Adipocyte (in vitro differentiated cells): ENCODE data around the gene LAMB2.

Source experiments
- DNase-seq: peaks from one replicate; pipeline ENCODE4 v3.0.0-alpha.2; 2015; ENCODE audit warnings: low read depth
- H3K27me3 ChIP-seq: replicated peaks from 2 replicates; pipeline ENCODE4 v1.7.0; 2013; ENCODE audit warnings: mild to moderate bottlenecking, low read length, moderate library complexity; ENCODE audit not compliant: control insufficient read depth, insufficient read depth
- H3K36me3 ChIP-seq: 2 replicates; pipeline ENCODE4 v1.7.0; 2013; ENCODE audit warnings: low read length, mild to moderate bottlenecking, moderate library complexity; ENCODE audit not compliant: control insufficient read depth, insufficient read depth, severe bottlenecking
- H3K4me1 ChIP-seq: 2 replicates; pipeline ENCODE4 v1.7.0; 2013; ENCODE audit warnings: mild to moderate bottlenecking, low read length, moderate library complexity; ENCODE audit not compliant: control insufficient read depth, insufficient read depth
- H3K4me3 ChIP-seq: 2 replicates; pipeline ENCODE4 v1.7.0; 2013; ENCODE audit warnings: mild to moderate bottlenecking, low read length, moderate library complexity
- H3K9ac ChIP-seq: 2 replicates; pipeline ENCODE4 v1.7.0; 2013; ENCODE audit warnings: mild to moderate bottlenecking, low read length, moderate library complexity
- H3K9me3 ChIP-seq: 2 replicates; pipeline ENCODE4 v1.7.0; 2013; ENCODE audit warnings: mild to moderate bottlenecking, low read length, moderate library complexity; ENCODE audit not compliant: control insufficient read depth

LAMB2 gene

DNA sequence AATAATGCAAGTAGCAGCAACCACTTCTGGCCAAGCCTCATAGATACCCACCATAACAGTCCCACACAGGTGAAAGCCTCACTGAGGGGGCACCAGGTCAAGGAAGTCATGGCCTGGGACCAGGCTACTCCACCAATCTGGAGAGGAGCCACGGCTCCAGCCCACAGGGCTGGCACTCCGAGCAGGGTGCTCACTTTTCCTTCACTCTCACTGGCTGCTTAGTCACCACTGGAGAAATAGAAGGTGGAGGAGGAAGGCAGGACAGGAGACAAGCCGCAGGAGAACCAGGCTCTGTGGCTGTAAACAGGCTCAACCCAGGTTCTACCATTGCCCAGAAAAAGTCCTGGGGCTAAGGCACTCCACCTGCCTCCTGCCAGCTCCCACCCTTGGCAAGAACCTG lies 13.4 kb downstream of the LAMB2 start:
- peaks cover 17% of the 10 kb centered on the region for H3K4me1 ChIP-seq
- H3K4me3 ChIP-seq, result peak overlapping the region; percentile 86
- H3K27me3 ChIP-seq, result no peaks in the 10 kb centered on the region
- peak; percentile 11 for DNase-seq
- H3K36me3 ChIP-seq, result peaks cover 78% of the 10 kb centered on the region
- H3K9me3 ChIP-seq, result no peaks in the 10 kb centered on the region
- peak overlapping the region; percentile 99 for H3K9ac ChIP-seq

DNA sequence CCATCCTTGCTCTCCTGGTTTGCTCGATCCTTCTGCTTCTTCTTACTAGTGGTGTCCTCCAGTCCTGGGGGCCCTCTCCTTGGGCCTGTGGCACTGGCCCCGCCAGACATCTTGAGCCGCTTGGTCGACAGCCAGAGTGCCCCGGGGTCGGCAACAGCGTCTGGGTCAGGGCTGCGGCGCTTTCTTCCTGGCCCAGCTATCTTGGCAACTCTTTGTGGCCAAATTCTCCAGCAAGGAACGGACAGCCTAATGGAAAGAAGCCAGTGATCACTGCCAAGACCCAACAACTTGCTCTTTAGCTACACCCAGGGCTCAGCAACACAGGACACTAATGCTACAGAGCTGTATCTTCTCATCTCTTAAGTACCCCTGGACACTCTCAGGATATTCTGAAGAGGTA lies 13.8 kb downstream of the LAMB2 start:
- Histone ChIP-seq H3K4me3 (peak overlapping the region; percentile 86), H3K9ac (peak overlapping the region; percentile 99), H3K27me3 (no peaks in the 10 kb centered on the region), H3K36me3 (peaks cover 78% of the 10 kb centered on the region), H3K4me1 (peaks cover 17% of the 10 kb centered on the region), H3K9me3 (no peaks in the 10 kb centered on the region)
- DNase-seq, result no peak

DNA sequence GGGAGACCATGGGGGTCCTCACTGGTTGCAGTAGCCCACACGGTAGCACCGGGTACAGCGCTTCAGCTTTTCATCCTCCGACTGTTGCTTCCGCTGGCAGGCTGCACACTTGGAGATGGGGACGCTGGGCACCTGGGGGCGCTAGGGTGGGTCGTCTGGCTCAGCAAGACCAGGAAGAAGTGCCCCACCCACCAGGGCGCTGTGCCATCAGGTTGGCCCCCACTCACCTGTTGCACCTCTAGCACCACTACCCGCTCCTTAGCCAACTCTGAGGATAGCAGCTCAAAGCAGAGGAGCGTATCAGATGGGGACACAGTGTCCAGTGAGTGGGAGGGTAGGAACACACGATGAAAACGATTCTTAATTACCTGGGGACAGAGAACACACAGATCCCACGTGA lies 20.6 kb downstream of the LAMB2 start:
- Histone ChIP-seq H3K36me3 (peaks cover 93% of the 10 kb centered on the region), H3K9ac (no peak overlapping the region), H3K9me3 (no peaks in the 10 kb centered on the region), H3K4me3 (no peak overlapping the region), H3K27me3 (no peaks in the 10 kb centered on the region), H3K4me1 (no peaks in the 10 kb centered on the region)
- DNase-seq, result no peak

DNA sequence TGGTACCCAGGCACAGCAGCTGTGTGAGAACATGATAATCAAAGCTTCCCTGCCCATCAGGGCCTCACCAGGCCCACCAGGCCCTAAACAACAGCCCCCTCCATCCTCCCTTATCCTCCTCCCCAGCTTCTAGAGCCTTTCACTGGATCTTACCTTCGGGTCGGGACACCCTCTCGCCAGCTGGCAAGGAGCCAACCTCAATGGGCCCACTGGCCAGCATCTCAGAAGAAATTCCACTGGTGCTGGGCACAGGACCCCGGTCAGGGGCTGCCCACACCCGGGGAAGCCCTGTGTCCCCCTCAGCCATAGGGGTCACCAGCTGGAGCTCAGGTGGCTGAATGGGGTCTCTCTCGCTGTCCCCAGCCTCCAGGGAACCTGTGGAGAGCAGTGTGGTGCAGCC lies 21.5 kb downstream of the LAMB2 start:
- no peak overlapping the region for H3K4me3 ChIP-seq
- H3K9me3 ChIP-seq, result no peaks in the 10 kb centered on the region
- no peak overlapping the region for H3K9ac ChIP-seq
- H3K36me3 ChIP-seq, result peaks cover 84% of the 10 kb centered on the region
- H3K4me1 ChIP-seq, result no peaks in the 10 kb centered on the region
- no peaks in the 10 kb centered on the region for H3K27me3 ChIP-seq
- no peak for DNase-seq

DNA sequence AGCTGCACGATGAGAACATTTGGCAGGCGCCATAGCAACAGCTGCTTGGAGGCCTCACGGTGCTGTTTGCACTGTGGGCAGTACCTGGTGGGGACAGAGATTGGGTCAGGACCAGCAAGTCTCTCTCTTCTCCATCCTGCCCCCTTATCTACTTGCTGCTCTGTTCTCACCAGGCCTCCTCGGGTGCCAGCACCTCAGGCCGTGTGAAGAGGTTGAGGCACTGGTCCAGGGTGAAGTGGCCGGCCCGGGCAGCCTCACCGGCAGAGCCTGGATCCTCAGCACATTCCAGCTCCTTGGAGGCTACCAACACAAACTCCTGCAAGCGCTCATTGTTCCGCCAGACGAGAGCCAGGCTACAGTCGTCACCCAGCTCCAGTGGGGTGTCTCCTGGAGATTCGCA lies 22.1 kb downstream of the LAMB2 start:
- no peak overlapping the region for H3K9ac ChIP-seq
- H3K4me3 ChIP-seq, result no peak overlapping the region
- peaks cover 79% of the 10 kb centered on the region for H3K36me3 ChIP-seq
- H3K9me3 ChIP-seq, result no peaks in the 10 kb centered on the region
- peaks cover 3% of the 10 kb centered on the region for H3K4me1 ChIP-seq
- no peak for DNase-seq
- H3K27me3 ChIP-seq, result no peaks in the 10 kb centered on the region

DNA sequence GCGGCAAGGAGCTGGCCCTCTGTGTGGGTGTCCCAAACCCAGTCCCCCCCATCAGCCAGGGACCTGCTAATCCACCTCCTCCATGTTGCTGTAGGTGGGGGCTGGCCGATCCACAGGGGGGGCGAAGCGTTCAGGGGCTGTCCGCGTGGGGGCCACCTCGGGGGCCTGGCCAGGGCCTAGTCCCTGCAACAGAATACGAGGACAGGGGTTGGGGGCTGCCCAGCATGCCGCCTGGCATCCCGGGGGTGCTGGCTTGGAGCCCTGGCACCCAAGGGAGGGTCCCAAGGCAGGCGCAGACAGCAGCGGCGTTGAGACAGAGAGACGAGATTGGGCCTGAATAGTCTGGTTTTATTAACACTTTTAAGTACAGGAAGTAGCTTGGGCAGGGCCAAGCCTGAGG lies 24.5 kb downstream of the LAMB2 start:
- Histone ChIP-seq H3K9ac (no peak overlapping the region), H3K4me3 (no peak overlapping the region), H3K36me3 (peaks cover 54% of the 10 kb centered on the region), H3K27me3 (no peaks in the 10 kb centered on the region), H3K4me1 (peaks cover 18% of the 10 kb centered on the region), H3K9me3 (no peaks in the 10 kb centered on the region)
- no peak for DNase-seq

DNA sequence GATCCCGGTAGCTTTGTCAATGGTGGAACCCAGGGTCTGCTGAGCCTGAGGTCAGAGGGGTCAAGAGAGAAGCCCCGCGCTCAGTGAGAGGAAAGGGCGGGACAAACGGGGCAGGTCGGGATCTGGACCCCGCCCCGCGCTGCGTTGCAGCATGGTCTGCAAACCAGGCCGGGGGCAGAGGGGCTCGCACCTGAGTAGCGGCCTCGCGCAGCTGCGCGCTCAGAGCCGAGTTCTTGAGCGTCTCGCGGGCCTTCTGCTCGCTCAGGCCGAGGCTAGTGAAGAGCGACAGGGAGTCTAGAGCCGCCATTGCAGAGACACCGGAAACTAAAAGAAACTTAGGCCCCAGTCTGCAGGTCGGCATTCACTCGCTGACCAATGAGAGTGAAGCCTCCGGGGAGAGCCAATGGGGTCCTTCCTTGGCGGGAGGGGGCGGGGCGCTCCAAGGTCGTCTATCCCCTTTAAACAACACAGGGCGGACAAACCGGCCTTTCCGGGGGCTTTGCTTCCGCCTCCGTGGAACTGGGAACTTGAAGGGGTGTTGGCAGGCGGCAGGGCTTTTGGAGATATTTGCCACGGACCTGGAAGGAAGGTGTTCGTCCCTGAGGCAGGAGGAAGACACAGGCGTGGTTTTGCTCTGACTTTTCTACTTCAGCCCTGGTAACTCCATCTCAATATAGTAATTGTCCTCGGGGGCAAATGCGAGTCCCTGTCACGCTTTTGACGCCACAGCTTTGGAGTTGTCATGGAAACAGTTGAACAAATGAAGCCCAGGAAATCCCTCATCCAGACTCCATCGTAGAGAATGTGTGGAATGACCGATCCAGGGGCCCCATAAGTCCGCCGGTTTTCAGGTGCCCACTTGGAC lies 28.2 kb downstream of the LAMB2 start, which contains the start of gene QARS1:
QARS1 (minus strand) TSS at position 331 of the 865 bp plus-strand sequence; CDS start at position 307, 24 bp downstream.
- Histone ChIP-seq H3K4me1 (peaks cover 22% of the 10 kb centered on the region), H3K36me3 (peaks cover 48% of the 10 kb centered on the region), H3K27me3 (no peaks in the 10 kb centered on the region), H3K9me3 (no peaks in the 10 kb centered on the region), H3K9ac (peak within 1 kb of the TSS; percentile 99), H3K4me3 (peak within 1 kb of the TSS; percentile 100)
- peak; percentile 96 for DNase-seq

DNA sequence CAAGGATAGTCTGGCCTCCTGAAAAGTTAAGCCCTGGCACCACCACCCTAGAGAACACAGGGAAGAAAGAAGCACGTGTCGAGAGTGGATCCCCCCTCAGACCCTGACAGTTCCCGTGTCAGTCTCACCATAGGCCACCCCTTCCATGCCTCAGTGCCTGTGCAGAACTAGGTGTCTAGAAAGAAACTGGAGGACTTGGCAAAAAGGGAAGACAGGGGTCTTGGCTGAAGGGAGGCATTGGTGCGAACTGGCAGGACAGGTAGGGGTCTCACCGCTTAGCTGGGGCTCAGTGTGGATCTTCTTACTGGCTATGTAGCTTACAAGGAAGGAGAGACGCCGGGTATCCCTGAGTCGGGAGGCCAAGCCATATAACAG lies 28.8 kb downstream of the LAMB2 start:
- Histone ChIP-seq H3K9me3 (no peaks in the 10 kb centered on the region), H3K4me1 (peaks cover 22% of the 10 kb centered on the region), H3K9ac (peak overlapping the region; percentile 99), H3K27me3 (no peaks in the 10 kb centered on the region), H3K4me3 (peak overlapping the region; percentile 100), H3K36me3 (peaks cover 48% of the 10 kb centered on the region)
- no peak for DNase-seq

DNA sequence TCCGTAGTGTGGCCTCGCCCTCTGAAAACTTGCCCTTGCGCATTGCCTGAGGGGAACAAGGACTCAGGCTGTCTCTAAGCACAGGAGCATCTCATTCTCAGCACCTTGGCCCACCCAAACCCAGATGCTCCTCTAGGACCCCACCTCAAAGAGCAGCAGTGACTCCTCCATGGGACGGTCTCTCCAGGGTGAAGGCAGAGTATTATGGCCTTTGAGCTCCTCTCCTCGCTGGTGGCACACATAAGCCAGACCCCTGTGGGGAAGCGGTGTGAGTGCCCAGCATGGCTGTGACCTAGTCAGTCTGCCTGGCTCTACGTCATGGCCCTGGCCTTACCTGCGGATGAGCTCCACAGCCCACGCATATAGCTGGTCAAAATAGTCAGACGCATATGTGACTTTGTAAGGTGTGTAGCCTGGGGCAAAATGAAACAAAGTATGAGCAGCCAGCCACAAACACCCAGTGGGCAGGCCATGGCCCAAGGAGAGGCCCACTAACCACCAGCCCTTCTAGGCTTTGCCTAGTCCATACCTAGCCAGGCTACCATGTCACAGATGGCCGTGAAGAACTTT lies 32.7 kb downstream of the LAMB2 start:
- no peaks in the 10 kb centered on the region for H3K27me3 ChIP-seq
- no peaks in the 10 kb centered on the region for H3K9me3 ChIP-seq
- no peak for DNase-seq
- H3K36me3 ChIP-seq, result peaks cover 61% of the 10 kb centered on the region
- H3K4me1 ChIP-seq, result peaks cover 15% of the 10 kb centered on the region
- H3K4me3 ChIP-seq, result no peak overlapping the region
- no peak overlapping the region for H3K9ac ChIP-seq

DNA sequence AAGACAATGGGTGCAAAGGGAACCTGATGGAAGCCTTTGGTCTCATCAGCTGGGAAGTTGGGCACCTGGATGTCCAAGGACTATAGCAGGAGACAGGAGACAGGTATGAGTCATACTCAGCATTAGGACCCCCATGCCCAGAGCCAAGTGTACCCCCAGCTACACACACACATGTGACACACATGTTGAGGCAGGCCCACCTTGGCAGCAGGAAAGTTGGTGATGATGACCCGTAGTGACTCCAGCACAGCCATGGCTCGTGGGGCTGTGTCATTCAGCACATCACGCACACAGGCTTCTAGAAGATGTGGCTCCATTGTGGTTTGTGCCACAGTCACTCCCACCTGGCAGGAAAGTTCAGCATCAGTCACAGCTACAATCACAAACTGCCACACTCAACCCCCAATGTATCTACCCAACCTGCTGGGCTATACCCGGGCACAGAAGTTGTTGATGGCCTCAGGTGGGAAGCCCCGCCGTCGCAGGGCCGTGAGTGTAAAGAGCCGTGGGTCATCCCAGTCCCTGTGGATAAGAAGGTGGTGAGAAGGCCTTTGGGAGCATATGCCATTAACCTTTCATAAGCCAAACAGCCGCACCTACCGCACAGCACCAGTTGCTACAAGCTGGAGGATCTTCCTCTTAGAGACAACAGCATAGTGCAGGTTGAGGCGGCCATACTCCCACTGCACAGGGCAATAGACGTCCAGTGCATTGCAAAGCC lies 33.8 kb downstream of the LAMB2 start:
- no peaks in the 10 kb centered on the region for H3K9me3 ChIP-seq

DNA sequence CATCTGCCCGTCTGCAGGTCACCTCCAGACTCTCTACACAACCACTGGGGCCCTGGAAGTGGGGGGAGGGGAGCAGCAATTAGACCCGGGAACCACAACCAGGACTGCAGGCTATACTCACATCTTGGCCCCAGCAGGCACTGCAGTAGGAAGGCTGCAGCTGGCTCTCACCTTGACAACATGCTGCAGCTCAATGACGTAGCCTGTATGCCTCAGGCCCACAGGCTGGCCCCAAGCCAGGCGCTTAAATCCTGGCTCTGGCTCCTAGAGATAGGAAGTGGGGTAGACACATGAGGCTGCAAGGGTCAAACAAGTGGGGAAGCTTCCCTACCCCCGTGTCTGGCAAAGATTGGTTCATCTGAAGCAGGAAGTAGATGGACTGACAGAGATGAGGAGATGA lies 34.4 kb downstream of the LAMB2 start:
- H3K36me3 ChIP-seq, result peaks cover 61% of the 10 kb centered on the region
- no peak overlapping the region for H3K4me3 ChIP-seq
- no peak for DNase-seq
- H3K9me3 ChIP-seq, result no peaks in the 10 kb centered on the region
- H3K27me3 ChIP-seq, result no peaks in the 10 kb centered on the region
- no peak overlapping the region for H3K9ac ChIP-seq
- H3K4me1 ChIP-seq, result peaks cover 11% of the 10 kb centered on the region

More for the DNA sequence above, 33.8 kb downstream of the LAMB2 start:
- Histone ChIP-seq H3K4me1 (peaks cover 17% of the 10 kb centered on the region), H3K4me3 (no peak overlapping the region), H3K9ac (no peak overlapping the region), H3K36me3 (peaks cover 61% of the 10 kb centered on the region), H3K27me3 (no peaks in the 10 kb centered on the region)
- DNase-seq, result no peak
